ENCODE measurements around the gene FLVCR2.
"Not testable (repeated sequence)": the region's sequence is repeated elsewhere in the genome, so short reads cannot be mapped to it uniquely, and the experiment has no call there.

Gene FLVCR2

DNA sequence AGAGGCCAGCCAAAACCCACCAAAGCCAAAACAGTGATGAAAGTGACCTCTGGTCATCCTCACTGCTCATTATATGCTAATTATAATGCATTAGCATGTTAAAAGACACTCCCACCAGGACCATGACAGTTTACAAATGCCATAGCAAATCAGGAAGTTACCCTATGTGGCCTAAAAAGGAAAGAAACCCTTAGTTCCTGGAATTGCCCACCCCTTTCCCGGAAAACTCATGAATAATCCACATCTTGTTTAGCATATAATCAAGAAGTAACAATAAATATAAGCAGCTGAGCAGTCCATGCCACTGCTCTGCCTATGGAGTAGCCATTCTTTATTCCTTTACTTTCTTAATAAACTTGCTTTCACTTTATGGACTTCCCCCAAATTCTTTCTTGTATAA lies 21.7 kb downstream of the FLVCR2 start:
- DNase-seq, result not testable (repeated sequence)

DNA sequence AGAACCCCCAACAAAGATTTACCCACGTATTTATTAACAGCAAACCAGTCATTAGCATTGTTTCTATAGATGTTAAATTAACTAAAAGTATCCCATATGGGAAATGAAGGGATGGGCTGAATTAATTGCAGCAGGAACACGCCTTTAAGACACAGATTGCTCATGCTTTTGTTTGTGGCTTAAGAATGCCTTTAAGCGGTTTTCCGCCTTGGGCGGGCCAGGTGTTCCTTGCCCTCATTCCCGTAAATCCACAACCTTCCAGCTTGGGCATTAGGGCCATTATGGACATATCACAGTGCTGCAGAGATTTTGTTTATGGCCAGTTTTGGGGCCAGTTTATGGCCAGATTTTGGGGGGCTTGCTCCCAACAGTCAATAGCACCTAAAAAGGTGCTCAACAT lies 22.6 kb downstream of the FLVCR2 start:
- not testable (repeated sequence) for DNase-seq

DNA sequence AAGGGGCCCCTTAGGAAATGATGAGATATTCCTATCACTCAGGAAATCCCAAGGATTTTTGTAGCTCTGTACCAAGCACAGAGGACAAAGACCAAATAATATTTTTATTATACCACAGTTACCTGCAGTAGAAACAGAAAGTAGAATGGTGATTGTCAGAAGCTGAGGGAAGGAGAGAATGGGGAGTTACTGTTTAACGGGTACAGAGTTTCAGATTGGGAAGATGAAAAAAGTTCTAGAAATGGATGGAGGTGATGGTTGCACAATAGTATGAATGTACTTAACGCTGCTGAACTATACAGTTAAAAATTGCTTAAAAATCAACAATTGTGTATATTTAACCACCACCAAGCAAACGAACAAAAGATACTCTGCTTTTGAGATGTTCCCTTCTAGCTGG lies 24.1 kb downstream of the FLVCR2 start:
- no peak for DNase-seq

- DNase-seq, result no peak
Observed at GRCh38 chr14:75604979-75605851, 26.8 kb downstream of the FLVCR2 start.

- no peak for DNase-seq
Observed at GRCh38 chr14:75605916-75606315, 27.5 kb downstream of the FLVCR2 start.

- DNase-seq, result no peak
Observed at GRCh38 chr14:75607044-75607443, 28.6 kb downstream of the FLVCR2 start.

DNA sequence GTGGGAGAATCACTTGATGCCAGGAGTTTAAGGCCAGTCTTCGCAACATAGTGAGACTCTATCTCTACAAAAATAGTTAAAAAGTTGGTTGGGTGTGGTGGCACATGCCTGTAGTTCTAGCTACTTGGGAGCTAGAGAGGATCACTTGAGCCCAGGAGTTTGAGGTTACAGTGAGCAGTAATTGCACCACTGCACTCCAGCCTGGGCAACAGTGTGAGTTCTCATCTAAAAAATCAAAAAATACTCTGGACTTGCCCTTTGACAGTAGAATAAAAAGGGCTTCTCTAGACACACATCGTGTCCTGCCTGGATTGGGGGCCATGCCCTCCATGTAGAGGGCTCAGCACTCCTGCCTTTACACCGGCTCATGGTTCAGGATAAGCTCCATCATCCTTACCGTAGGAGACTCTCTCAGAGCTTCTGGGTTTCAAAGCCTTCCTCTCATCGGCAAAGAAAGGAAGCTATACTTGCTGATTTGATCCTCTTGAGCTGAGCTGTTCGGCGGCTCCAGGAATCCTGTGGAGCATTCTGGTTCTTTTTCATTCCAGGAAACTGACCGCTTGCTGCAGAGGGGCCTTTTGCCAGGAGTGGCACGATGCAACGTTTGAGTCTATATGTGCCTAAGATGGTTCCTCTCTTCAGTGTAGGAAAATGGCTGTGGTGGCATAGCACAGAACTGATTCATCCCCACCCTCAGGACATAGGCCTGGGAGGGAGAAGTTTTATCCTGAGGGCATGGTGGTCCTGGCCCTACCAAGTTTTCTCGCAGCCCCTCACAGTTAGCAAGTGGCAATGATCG lies 29.6 kb downstream of the FLVCR2 start:
- no peak for DNase-seq

DNA sequence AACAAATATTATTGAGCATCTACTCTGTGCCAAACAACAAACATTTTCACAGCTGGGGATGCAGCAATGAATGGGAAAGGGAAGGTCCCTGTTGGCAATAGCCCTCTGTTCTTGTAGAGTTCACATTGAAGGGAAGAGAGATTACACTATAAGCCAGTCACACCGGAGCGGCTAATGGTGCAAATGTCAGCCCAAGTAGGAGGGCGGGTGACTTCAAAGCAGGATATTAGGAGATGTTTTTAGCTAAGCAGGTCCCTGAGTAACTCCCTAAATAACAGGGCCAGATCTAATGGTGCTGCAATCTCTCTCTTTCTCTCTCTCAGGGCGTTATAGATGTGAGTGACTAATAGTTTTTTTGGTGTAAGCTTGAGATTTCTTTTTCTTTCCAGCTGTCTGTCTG lies 30.7 kb downstream of the FLVCR2 start:
- DNase-seq, result no peak

DNA sequence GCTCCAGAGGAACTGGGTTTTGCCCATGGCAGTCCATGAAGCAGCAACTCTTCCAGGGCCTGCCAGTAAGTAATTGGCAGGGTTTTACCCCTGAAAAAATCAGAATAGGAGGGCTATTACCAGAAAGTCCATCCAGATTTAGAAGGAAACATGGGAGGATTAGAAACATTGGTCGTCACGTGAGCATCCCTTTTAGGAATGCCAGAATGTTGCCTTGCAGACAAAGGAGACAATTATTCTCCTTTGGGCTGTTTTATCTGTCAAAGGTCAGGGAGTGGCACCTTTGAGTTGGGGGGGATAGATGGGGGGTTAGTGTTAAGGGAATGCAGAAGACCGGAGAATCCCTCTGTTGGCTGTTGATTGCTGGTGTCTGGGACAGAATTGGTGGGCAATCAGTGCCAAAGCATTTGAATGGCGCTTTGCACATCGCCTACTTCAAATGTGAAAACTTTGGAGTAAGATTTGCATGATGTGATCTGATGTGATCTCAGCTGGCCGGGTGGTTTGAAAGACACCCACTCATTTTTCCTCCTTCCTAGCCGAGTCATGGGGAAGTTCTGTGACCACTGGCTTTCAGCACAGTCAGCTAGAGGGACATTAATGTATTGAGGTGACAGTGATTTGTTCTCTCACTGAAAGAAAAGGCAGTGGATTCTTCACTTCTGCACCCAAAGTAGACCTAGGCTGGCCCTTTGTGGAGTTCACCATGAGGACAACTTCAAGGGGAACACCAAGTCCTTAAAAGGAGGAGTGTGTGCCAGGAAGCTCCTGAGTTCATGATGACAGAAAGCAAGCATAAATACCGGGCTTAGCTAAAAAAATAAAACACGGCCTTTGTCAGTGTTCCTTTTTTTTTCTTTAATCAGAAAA lies 31.4 kb downstream of the FLVCR2 start:
- no peak for DNase-seq

DNA sequence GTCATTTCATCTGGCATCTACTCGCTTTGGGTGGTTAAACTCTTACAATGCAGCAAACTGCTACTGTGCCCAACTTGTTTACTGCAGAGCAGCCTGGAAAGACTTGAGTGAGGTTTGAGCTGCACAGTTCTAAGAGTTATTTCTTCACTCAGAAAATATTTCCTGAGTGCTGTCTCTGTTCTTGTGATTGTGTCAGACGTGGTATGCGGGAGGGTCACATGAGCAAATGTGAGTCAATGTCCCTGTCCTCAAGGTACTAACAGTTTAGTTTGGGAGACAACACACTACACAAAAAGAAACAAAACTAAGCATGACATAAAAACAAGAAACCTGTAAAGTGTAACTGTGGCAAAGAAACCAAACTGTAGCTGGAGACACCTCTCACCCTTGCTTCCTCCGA lies 32.4 kb downstream of the FLVCR2 start:
- DNase-seq, result no peak

- no peak for DNase-seq
Observed at GRCh38 chr14:75612157-75612556, 33.7 kb downstream of the FLVCR2 start.

- DNase-seq, result no peak
Observed at GRCh38 chr14:75614179-75614578, 35.8 kb downstream of the FLVCR2 start.

- no peak for DNase-seq
Observed at GRCh38 chr14:75615200-75615599, 36.8 kb downstream of the FLVCR2 start.

- DNase-seq, result no peak
Observed at GRCh38 chr14:75619548-75619947, 41.1 kb downstream of the FLVCR2 start.

DNA sequence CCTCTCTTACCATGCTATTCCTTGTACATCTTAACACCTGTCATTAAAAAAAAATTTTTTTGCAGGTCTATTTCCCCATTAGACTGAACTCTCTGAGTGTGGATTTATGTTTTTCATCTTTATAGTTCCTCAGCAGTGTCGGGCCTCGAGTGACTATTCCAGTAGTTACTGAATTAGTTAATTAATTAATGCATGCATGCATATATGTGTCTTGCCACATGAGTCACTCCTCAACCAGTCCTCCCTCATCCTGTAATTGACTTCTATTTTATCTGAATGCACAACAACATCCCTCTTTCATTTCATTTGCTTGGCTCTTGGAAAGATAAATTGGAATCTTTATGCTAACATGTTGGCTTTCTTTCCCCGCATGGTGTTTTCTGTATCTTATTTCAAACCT lies 46.6 kb downstream of the FLVCR2 start:
- no peak for DNase-seq

DNA sequence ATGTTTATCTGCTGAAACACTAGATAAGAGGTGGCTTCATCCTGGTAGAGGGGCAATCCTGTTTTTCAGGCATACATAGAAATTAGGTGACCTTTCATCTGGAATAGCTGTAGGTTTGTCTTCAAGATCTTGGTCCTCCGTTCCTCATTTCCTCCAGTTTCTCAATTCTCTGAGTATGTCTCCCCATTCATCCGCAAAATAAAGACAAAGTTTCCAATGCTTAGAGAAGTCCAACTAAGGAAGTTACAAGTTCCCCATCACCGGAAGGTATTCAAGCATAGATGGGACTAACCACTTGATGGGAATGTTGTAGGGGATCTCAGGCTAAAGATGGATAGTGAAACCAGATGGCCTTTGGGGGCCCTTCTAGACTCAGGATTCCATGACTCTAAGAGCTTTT lies 48.0 kb downstream of the FLVCR2 start:
- DNase-seq, result no peak

DNA sequence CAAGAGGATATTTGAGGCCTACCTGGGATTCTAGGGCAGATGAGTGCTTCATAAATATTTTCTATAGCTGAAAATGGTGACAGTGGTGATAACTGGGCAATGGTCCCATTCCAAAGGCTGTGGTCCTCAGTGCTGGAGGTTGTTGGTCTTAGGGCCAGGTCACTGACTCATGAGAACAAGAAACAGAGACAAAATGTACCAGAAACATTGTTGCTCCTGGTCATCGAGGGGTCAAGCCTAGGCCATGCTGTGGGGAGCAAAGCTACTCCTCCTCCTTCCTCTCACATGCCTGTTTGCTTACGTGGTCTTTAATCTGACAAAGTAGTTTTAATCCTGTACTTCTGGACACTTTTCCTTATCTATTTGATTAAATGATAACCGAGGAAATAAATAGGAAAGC lies 48.4 kb downstream of the FLVCR2 start:
- DNase-seq, result no peak

- no peak for DNase-seq
Observed at GRCh38 chr14:75627406-75627805, 49.0 kb downstream of the FLVCR2 start.

DNA sequence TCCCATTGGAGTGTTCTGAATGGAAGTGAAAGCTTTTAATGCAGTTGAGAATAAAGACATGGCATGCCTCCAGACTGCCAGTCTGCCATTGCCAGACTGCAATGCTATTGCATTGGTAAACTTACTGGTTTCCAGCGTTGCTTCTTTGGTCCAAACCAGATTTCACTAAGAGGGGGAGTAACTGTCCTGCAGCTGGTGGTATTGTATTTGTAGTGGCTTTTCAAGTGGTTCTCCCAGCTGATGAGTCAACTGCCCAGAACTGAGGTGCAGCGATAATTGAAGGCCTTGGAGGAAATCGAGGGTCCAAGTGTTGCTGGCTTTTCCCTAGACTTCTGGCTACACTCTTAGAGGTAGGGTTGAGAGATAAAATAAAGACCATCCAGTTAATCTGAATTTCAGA lies 50.4 kb downstream of the FLVCR2 start:
- no peak for DNase-seq

- DNase-seq, result no peak
Observed at GRCh38 chr14:75630695-75631452, 52.5 kb downstream of the FLVCR2 start.

GRCh38 chr14:75631453-75631831 lies 53.0 kb downstream of the FLVCR2 start:
- DNase-seq, result no peak

GRCh38 chr14:75634848-75635247 lies 56.4 kb downstream of the FLVCR2 start:
- no peak for DNase-seq
